Urothelium cell line (cell line): Measurements from ENCODE around the gene SYCP3.

Source experiments
- DNase-seq: peaks from one replicate; pipeline ENCODE4 v3.0.0; 2011; ENCODE audit warnings: low spot score, mixed read lengths
- FAIRE-seq: peaks from 2 replicates; lab custom pipeline; 2011; peaks lifted over from hg19 to GRCh38; lab: Jason Lieb, UNC

SYCP3 gene

DNA sequence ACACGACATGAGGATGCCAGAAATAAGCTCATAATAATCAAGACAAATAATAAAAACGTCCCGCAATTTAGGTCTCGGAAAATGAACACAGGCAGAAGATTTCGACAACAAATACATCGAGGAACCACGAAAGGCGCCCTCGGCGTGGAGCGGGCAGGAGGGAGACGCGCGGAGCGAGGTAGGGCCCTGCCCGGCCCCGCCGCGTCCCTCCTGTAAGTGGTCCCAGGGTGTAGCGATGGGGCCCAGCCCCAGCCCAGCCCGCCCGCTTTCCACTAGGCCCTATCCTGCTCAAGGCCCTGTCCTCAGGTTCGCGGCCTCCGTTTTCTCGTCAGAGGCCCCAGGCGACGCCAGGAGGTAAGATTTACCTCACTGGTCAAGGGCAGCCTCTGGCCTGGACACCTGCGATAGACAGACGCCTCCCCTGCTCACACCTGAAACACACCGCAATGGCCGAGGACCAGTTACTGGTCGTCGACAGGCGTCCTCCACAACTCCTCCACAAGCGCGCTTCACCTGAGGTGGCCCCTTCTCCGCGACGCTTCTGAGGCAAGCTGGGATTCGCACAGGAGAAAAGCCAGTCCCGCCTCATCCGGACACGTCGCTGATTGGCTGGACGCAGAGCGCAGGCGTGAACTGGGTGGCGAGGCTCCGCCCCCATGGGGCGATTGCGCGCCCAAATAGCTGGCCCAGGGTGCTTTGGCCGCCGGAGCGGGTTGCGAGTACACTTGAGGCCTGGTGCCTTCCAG lies at the start of gene SYCP3:
Gene SYCP3, minus strand, starts transcription at position 543 of the 746 bp plus-strand sequence. CDS start 1,527 bp downstream, outside the sequence.
- FAIRE-seq (no peak), DNase-seq (no peak)

DNA sequence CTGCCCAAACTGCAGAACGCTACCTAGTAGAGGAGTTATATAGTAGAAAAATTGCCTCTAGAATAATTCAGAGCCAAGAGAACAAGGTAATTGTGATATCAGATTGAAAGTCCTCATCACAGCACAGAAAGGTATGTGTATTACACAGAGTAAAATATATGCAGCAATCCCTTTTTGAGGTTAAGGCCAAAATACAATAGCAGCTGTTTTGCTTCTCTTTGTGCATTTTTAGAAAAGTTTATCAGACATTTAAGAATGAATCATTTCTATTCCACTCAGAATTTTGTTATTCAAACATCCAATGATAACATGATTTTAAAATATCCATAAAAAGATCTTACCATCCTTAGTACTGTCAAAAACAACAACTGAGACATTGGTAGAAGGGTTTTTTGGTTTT lies 46.4 kb upstream of the SYCP3 start:
- DNase-seq: no peak
- FAIRE-seq: no peak

DNA sequence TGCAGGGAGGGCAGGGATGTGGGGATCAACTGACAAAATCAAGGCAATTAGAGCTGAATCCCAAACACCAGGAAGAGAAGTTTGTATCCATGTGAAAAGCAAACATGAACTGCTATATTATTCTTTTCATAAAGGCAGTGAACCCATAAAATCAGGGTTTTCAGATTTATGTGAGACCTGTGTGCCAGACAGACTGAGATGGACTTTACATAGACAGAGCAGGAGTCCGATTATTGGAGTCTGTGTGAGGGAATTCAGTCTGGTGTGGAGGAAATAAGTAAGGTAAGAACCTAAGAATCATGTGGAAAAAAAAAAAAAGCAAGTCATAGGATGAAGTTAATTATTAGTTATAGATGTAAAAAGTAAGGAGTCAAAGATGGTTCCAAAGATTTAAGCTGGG lies 45.1 kb upstream of the SYCP3 start:
- FAIRE-seq (no peak), DNase-seq (no peak)

DNA sequence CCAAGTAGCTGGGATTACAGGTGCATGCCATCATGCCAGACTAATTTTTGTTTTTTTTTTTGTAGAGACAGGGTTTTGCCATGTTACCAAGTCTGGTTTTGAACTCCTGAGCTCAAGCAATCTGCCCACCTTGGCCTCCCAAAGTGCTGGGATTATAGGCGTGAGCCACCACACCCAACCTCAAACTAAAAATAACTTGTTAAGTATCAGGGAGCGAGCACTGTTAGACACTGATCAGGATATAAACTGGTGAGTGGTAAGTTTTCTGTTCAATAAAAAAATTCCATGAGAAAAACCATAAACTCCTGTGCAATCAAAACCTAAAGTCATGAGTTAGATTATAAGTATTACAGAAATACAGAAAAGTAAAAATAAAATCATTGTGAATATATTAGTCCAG lies 44.6 kb upstream of the SYCP3 start:
- no peak for FAIRE-seq

DNA sequence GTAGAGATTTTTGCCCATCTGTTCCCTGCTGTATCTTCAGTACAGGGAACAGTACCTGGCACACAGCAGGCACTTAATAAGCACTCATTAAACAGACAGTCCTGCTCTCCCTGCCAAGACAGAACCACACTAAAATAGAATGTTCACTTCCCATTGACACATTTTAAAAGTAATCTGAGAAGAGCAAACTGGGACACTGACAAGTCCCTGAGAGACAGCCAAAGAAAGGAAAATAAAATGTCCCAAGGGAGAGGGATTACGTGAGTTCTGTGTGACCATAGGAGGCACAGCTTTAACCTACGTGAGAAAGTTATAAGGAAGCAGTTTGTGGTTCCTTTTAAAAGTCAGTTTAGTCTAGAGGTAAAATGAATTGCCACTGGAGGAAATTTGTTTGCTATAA lies 43.9 kb upstream of the SYCP3 start:
- no peak for DNase-seq
- FAIRE-seq: no peak

More for the DNA sequence above, 44.6 kb upstream of the SYCP3 start:
- DNase-seq: no peak

DNA sequence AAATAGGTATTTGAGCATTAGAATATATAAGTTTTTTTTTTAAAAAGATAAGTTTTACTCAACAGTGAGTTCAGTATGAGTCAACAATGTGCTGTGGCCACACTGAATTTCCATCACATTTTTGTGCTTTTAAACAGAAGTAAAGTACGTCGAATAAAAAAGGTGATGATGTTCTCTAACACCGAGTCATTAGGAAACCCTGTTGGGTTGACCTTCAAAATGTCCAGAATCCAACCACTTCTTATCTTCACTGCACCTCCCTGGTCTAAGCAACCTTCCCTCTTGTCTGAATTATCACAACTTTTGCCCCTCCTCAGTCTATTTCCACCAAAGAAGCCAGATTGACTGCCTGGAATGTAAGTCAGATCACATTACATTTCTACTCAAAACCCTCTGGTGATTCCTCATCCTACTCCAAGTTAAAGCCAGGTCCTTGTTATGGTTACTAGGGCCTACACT lies 43.0 kb upstream of the SYCP3 start:
- no peak for DNase-seq

DNA sequence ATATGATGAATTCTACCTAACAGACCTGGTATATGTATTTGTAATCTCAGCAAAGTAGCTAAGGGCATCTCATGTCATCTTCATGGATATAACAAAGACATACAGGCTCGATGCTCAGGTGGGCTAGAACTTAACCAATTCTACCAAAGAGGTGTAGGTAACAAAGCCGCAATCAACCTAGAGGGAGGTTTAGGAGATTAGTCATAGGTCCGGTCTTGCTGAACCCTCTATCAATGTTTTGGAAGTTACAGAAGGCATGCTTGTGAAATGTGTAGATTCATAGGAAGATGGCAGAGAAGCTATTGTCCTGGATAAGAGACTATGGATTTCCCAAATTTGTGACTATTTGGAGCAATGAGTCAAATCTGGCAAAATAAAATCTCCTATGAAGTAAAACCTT lies 42.6 kb upstream of the SYCP3 start:
- FAIRE-seq (no peak), DNase-seq (no peak)

More for the DNA sequence above, 43.0 kb upstream of the SYCP3 start:
- no peak for FAIRE-seq

DNA sequence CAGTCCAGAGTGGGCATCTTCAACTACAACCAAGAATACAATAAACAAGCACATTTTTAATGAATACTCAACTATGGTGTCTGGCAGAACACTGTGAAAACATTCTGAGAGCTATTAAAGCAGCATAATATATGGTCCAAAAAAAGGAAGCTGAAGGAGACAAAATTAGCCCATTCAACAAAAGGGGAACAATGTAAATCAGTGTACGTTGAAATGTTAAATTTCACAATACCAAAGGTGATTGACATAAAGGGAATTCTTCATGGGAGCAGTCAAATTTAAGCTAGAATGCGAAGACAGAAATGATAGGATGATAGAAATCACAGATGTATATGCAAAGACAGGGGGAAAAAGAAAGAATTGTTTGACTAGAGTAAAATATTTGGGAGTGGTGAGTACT lies 41.3 kb upstream of the SYCP3 start:
- FAIRE-seq: no peak
- no peak for DNase-seq

DNA sequence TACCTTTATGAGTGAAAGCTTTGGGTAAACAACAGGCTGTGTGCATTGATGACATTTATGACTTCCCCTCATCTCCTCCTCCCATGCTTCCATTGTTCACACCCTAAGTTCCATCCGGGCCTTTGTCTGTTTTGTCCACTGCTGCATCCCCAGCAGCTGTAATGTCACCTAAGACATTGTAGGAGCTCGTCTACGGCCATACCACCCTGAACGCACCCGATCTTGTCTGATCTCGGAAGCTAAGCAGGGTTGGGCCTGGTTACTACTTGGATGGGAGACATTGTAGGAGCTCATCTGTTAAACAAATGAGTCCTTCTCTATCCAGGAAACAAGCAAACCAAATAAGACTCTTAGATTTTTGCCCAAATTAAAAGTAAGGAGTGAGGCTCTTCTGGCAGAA lies 40.4 kb upstream of the SYCP3 start:
- DNase-seq (no peak), FAIRE-seq (no peak)

DNA sequence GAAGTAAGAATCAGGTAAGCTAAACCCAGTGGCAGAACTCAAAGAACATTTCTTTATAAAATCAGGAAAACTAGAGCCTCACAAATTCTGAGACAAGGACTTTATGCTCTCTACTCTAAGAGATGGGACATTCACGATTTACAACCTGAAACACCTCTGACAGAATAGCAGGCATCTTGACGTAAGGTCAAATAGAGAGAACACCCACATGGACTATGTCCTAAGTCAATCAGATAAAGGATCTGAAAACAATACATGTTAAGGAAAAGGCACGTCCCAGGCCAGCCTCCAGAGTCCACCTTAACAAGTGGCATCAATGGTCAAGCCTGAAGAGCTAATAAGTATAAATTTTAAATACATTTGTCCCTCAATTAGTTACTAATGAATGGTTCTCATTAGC lies 39.9 kb upstream of the SYCP3 start:
- no peak for FAIRE-seq

DNA sequence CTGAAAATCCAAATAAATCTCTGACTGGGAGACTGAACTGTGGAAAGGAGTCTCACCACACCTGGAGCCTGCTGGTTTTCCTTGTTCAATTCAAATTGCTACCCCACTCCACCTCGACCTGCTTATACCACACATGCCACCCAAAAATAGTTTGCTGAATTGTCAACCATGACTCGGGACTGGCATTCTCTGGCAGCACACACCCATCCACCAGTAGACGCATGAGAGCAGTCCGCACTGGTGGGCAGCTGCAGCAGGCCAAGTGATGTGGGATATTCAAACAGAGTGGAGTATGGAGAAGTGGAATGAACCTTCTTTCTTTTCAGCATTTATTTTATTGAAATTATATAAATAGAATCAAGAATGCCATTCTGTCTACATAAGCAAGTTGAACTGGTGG lies 38.7 kb upstream of the SYCP3 start:
- FAIRE-seq (no peak), DNase-seq (no peak)

More for the DNA sequence above, 39.9 kb upstream of the SYCP3 start:
- DNase-seq: no peak

DNA sequence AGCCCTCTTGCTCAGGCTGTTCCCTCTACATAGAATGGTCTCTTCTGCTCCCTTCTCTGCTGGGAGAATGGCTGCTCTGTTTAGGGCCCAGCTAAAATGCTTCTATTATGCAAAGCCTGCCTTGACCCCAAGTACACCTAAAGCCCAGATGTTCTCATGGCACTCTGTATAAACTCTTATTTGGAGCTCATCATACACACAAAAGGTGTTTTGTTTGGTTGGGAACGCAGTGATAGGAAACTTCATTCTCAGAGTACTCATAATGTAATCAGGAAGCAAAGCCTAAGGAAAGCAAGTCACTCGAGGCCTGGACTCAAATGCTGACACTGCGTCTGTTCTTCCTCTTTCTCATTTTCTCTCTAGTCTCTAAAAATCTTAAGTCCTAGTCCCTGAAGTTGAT lies 38.2 kb upstream of the SYCP3 start:
- DNase-seq (no peak), FAIRE-seq (no peak)

DNA sequence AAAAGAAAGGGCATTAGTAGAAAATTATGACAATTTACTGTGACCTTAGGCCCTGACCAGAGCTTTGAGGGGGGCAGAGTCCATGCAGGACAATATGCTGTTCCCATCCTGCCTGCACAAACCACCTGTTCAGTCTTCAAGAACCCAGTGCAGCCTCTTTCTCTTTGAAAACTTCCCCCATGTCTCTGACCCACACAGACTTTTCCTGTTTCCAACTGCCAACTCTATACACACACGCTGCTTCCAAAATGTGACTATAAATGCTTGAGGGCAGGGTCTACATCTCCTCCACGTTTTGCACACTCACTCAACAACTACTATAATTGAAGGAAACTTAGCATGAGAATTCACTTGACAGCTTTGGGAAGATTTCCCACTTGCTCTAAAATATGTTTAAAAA lies 36.6 kb upstream of the SYCP3 start:
- FAIRE-seq (no peak), DNase-seq (no peak)

DNA sequence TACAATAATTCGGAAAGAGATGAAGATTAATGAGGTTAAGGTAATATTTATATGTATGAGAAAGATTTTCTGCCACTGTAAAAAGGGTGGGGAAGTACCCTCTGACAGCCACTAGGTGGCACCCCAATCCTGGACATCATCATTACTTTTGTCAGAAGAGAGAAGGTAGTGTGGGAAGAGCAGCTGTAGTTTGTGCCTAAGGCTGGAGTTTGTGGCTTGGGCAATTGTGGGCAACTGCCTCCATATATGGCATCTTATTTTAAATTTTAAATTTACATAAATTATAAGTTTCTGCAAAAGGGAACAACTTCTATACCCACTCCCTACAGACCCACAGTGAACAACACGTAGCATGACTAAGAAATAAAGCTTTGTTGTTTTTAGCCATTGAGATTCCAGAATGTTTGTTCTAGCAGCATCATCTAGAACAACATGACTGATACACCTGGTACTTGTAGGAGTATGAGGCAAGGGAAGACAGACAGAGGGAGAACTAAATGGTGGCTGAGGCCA lies 34.4 kb upstream of the SYCP3 start:
- FAIRE-seq (no peak), DNase-seq (peak; percentile 45)

DNA sequence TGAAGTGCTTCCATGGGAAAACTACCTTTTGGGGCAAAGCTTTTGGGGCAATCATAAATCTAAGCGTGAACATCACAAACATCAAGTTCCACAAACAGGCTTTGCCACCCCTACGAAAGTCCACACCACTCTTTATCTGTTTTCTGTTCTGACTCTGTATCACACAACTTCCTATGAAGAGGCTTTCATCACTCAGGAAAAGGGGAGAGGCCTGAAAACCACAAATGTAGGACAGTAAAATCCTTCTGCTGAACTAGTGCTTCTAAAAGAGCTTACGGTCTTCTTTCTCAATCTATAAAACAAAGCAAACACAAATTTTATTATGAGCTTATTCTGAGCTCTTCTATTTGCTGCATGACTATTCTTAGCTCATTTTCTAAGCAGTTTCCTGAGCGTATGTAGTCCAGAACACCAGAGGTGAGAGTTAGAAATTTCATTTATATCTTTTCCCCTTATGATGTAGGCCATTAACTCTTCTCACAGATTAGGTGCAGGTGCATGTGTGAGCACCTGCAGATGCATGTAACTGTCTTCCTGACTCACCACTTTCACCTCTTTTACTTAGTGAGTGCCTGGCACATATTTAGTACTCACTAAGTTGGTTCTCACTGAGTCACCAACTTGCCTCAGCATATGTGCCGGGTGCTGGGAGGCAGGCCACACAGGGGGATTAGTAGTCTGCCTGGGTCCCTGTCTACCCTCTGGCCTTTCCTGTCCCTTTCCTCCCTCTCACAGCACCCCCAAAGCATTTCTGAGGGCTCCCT lies 32.9 kb upstream of the SYCP3 start:
- FAIRE-seq: no peak

DNA sequence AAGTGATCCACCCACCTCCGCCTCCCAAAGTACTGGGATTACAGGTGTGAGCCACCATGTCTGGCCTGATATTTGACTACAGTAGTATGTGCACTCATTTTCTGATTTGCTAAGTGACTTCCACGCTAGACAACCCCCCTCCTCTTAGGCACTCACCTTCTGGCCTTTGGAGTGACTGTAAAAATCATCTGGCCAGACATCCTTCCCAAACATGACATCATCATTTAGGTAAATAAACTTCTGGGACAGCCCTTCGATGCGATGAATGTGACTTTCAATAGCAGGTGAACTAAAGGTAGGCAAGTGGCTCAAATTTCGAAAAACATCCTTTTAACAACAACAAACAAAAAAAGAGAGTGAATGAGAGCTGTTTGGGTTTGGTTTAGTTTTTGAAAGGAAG lies 30.6 kb upstream of the SYCP3 start:
- no peak for FAIRE-seq
- DNase-seq: no peak

More for the DNA sequence above, 32.9 kb upstream of the SYCP3 start:
- no peak for DNase-seq

DNA sequence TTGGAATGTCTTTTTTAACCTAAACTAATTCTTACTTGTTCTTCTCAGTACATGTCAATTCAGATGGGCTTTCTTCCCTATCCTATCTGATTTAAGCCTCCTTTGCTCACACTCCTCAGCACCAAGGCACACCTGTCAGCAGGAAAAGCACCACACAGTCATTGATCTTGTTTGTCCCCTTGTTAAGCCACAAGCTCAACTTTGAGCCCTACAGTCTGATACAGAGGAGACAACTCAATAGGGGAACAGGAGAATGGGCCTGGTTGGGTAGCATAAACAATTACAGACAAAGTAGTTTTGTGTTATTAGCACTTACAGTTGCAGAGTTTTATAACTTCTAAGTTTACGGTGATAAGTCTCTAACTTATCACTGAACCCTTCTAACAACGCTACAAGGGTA lies 29.5 kb upstream of the SYCP3 start:
- DNase-seq: no peak
- no peak for FAIRE-seq

DNA sequence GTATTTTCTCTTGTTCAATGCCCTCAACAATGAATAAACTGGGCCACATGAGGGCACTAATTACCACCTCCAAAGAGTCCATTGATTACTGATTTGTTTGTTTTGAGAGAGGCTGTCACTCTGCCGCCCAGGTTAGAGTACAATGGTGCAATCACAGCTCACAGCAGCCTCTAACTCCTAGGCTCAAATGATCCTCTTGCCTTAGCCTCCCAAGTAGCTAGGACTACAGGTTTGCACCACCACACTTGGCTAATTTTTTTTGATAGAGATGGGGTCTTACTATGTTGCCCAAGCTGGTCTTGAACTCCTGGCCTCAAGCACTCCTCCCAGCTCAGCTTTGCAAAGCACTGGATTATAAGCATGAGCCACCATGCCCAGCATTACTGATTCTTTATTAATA lies 28.3 kb upstream of the SYCP3 start:
- no peak for FAIRE-seq
- no peak for DNase-seq

DNA sequence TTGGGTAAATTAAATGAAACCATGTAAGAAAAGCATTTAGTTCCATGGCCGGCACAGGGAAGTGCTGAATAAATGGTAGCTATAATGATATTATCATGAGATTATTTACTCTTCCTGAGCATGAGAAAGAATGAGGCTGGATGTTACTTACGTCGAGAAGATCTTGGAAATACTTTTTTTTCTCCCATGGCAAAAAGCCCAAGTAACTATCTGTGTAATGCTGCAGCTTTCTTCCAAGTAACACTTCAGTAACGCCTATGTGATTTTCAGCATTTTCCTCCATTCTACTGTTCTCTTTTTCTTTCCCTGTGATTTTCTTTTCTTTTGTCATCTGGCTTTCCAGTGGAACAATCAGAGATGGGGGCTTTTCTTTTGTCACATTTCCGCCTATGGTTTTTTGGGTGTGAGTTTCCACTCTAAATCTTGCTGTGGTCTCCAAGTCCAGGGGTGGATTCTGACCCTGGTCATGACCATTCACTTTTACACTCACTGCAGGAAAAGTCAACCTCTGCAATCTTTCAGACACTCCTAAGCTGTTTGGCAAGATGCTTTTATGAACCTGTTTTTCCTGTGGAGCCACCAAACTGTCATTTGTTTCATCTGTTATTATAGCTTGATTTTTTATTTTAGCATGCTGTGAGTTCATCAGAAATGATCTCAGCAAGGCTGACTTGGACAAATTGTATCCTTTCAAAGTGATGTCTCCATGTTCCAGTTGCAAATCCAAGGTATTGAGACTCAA lies 25.0 kb upstream of the SYCP3 start:
- DNase-seq (no peak), FAIRE-seq (no peak)

DNA sequence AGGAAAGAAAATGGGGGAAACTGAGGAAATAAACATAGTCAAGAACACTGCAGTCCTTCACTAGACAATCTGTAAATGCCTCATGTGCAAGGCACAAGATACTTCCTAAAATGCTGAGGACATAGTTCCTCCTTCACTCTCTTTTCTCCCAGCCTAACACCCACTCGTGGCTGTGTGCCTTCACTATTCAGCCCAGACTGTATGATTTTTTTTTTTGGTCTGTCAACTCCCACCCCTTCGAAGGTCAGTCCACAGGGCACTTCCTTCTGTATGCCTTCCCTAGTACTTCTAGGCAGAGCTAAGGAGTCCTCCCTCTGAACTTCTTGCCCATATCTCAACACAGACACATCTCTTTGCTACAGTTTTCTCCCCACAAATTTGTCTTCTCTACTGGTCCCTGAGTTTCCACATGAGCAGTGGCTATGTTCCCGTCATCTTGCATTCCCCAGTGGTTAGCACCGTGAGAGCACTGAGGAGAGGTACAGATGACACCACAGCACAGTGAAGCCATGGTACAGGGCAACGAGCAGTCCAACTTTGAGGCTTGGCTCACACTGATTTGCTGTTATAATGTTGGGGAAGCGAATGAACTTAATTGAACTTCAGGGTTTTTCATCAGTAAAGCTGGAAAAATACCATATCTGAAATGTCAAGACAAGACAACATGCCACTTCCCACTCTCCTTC lies 24.1 kb upstream of the SYCP3 start:
- FAIRE-seq: no peak

DNA sequence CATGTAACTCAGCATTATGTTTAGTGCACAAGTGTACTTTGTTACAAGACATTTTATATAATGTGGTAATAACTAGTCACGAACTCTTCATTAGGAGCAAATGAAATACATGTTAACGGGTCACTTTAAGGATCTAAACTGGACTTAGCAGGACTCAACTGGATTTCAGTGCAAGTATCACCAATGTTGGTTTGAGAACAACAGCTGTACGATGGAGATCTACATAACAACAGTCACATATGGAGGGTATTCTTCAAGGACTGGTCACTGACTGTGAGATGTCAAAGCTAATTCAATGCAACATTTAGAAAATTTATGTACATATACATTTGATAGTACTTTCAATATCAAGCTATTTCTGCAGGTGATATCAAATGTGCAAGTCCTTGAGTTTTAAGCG lies 22.5 kb upstream of the SYCP3 start:
- FAIRE-seq (no peak), DNase-seq (no peak)

More for the DNA sequence above, 24.1 kb upstream of the SYCP3 start:
- DNase-seq: no peak
